Fibroblast of lung (primary cell): ENCODE data around the gene PATJ. TPM values are rescaled to one million over a fixed set of nuclear protein-coding genes. Genes with fewer than 3 reads are reported as not detected.

Experiments used
- DNase-seq, 2 donors: peaks; one replicate each; pipeline versions ENCODE4 v3.0.0 to v3.0.0-alpha.2; 2010; ENCODE audit warnings: low read depth in 2 of 2
- H2AFZ ChIP-seq: 2 replicates; pipeline ENCODE4 v1.5.1; 2012; ENCODE audit warnings: low read length, control low read depth, inconsistent platforms
- H3K27ac ChIP-seq: 2 replicates; pipeline ENCODE4 v1.5.1; 2011; ENCODE audit warnings: low read length, control low read depth; ENCODE audit not compliant: insufficient read depth
- H3K27me3 ChIP-seq: 2 replicates; pipeline ENCODE4 v1.5.1; 2011; ENCODE audit warnings: mild to moderate bottlenecking, low read length; ENCODE audit not compliant: control insufficient read depth, insufficient read depth
- H3K36me3 ChIP-seq: 2 replicates; pipeline ENCODE4 v1.5.1; 2011; ENCODE audit warnings: low read length; ENCODE audit not compliant: control insufficient read depth, insufficient read depth
- H3K4me1 ChIP-seq: 2 replicates; pipeline ENCODE4 v1.5.1; 2011; ENCODE audit warnings: low read length; ENCODE audit not compliant: control insufficient read depth, insufficient read depth; ENCODE audit errors: extremely low read depth
- H3K4me2 ChIP-seq: 2 replicates; pipeline ENCODE4 v1.5.1; 2011; ENCODE audit warnings: low read length, control low read depth; ENCODE audit not compliant: insufficient read depth; ENCODE audit errors: extremely low read depth
- H3K4me3 ChIP-seq, 4 experiments: fragments of 200-600 bp in 1 of 4; sonication (generic) in 1 of 4; replicated peaks in 1 of 4; 2 replicates each; pipeline ENCODE4 v1.5.1; 2011 to 2016; ENCODE audit warnings: low read length in 4 of 4, low read depth in 3 of 4, mild to moderate bottlenecking in 3 of 4, control low read depth in 2 of 4, inconsistent platforms in 1 of 4, mixed read lengths in 1 of 4; ENCODE audit not compliant: insufficient read depth in 1 of 4; ENCODE audit errors: control extremely low read depth in 1 of 4
- H3K79me2 ChIP-seq: 2 replicates; pipeline ENCODE4 v1.5.1; 2012; ENCODE audit warnings: mild to moderate bottlenecking, low read length, inconsistent platforms; ENCODE audit not compliant: control insufficient read depth, insufficient read depth
- H3K9ac ChIP-seq: 2 replicates; pipeline ENCODE4 v1.5.1; 2011; ENCODE audit warnings: mild to moderate bottlenecking, low read length, control low read depth; ENCODE audit not compliant: insufficient read depth
- H3K9me3 ChIP-seq: 2 replicates; pipeline ENCODE4 v1.5.1; 2012; ENCODE audit warnings: low read depth, low read length; ENCODE audit not compliant: control insufficient read depth, insufficient read depth
- H4K20me1 ChIP-seq: 2 replicates; pipeline ENCODE4 v1.5.1; 2011; ENCODE audit warnings: low read length; ENCODE audit not compliant: control insufficient read depth, insufficient read depth; ENCODE audit errors: extremely low read depth
- CTCF ChIP-seq, 2 donors: IDR thresholded peaks in 1 of 2; conservative IDR thresholded peaks in 1 of 2; 1 replicate in 1 of 2; 2 replicates in 1 of 2; pipeline ENCODE4 v1.5.1; 2011 to 2012; ENCODE audit warnings: low read length in 2 of 2, control low read depth in 1 of 2, inconsistent platforms in 1 of 2, low read depth in 1 of 2, mild to moderate bottlenecking in 1 of 2
- EZH2 ChIP-seq: IDR thresholded peaks from 2 replicates; pipeline ENCODE4 v1.5.1; 2012; ENCODE audit warnings: low read length, control low read depth, mild to moderate bottlenecking; ENCODE audit errors: missing control alignments
- polyA plus RNA-seq, 2 donors: library from polyadenylated mRNA; depleted of rRNA in 1 of 2; stranded (reverse) in 1 of 2; unstranded in 1 of 2; fragments of >200 nt; gene quantifications; 2 replicates each; pipeline ENCODE4 v1.2.1, GENCODE V29; 2011 to 2012; ENCODE audit warnings: missing spikeins in 1 of 2
- total RNA-seq: library from RNA; depleted of rRNA; stranded (reverse); fragments of >200 nt; gene quantifications from 2 replicates; pipeline ENCODE4 v1.2.1, GENCODE V29; 2014

The PATJ gene
- total and polyA plus RNA-seq, 2 donors (not counting 1 experiment from before 2014, with no cell fraction given): 2.5 to 12.4 TPM

- no peaks in the 10 kb centered on the region for H3K4me1 ChIP-seq
- H3K27me3 ChIP-seq: no peaks in the 10 kb centered on the region
- no peak overlapping the region for H3K9ac ChIP-seq
- H3K4me2 ChIP-seq: no peak overlapping the region
- TF ChIP-seq CTCF (conservative IDR thresholded peaks at IDR 0.05 in 1 of 2, IDR thresholded peaks at IDR 0.05 in 1 of 2; ENCODE audit: low read depth in 1 of 2, low read length in 2 of 2) (no peak), EZH2 (no peak)
- no peak overlapping the region for H3K4me3 ChIP-seq
- H2AFZ ChIP-seq: no peak overlapping the region
- no peak for DNase-seq
- no peak overlapping the region for H3K27ac ChIP-seq
- H3K9me3 ChIP-seq: no peaks in the 10 kb centered on the region
- H3K79me2 ChIP-seq: no peaks in the 10 kb centered on the region
- no peaks in the 10 kb centered on the region for H4K20me1 ChIP-seq
- no peaks in the 10 kb centered on the region for H3K36me3 ChIP-seq
Measured at GRCh38 chr1:61851235-61851634, 109.0 kb downstream of the PATJ start.

DNA sequence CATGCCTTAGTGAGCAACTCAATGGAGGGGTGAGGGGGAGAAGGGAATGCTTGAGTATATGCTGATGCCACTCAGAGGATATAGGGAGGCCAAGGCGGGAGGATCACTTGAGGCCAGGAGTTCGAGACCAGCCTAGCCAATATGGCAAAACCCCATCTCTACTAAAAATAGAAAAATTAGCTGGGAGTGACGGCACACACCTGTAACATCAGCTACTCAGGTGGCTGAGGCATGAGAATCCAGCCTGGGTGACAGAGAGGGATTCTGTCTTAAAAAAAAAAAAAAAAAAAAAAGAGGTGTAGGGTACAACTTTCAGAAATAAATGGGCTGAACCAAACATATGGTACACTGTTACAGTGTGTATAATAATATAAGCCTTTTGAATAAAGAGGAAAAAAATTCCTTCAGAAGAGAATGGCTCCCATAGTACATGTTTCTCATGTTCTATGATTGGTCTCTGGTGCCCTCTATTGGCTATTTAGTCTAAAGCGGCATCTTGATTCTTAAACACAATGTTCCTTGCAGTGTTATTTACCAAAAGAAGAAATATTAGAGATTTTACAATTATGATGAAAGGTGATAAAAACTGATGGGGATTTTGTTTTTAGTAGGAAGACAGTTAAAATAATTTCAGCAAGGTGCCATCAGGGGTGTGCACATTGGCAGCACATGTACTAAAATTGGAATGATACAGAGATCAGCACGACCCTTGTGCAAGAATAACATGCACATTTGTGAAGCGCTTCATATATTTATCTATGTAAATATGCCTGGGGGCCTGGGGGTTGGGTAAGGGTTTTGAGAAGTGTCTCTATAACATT, 109.8 kb downstream of the PATJ start:
- Histone ChIP-seq H3K9ac (no peak overlapping the region), H4K20me1 (no peaks in the 10 kb centered on the region), H3K27ac (no peak overlapping the region), H3K36me3 (no peaks in the 10 kb centered on the region), H3K4me1 (no peaks in the 10 kb centered on the region), H3K4me3 (no peak overlapping the region), H3K9me3 (no peaks in the 10 kb centered on the region), H3K4me2 (no peak overlapping the region), H3K27me3 (no peaks in the 10 kb centered on the region), H2AFZ (no peak overlapping the region), H3K79me2 (no peaks in the 10 kb centered on the region)
- peak; percentile 53 to 72 for TF ChIP-seq CTCF (conservative IDR thresholded peaks at IDR 0.05 in 1 of 2, IDR thresholded peaks at IDR 0.05 in 1 of 2; ENCODE audit: low read depth in 1 of 2, low read length in 2 of 2)
- TF ChIP-seq EZH2: no peak
- peak; percentile 53 to 86 for DNase-seq

- no peak overlapping the region for H2AFZ ChIP-seq
Measured at GRCh38 chr1:61852670-61853015, 110.4 kb downstream of the PATJ start.

More at GRCh38 chr1:61852670-61853015, 110.4 kb downstream of the PATJ start:
- no peak for DNase-seq
- H3K4me3 ChIP-seq: no peak overlapping the region
- no peaks in the 10 kb centered on the region for H3K9me3 ChIP-seq
- no peak for TF ChIP-seq CTCF (conservative IDR thresholded peaks at IDR 0.05 in 1 of 2, IDR thresholded peaks at IDR 0.05 in 1 of 2; ENCODE audit: low read depth in 1 of 2, low read length in 2 of 2)
- TF ChIP-seq EZH2: no peak
- H3K9ac ChIP-seq: no peak overlapping the region
- no peaks in the 10 kb centered on the region for H3K4me1 ChIP-seq
- no peak overlapping the region for H3K4me2 ChIP-seq
- H3K27me3 ChIP-seq: no peaks in the 10 kb centered on the region
- no peaks in the 10 kb centered on the region for H4K20me1 ChIP-seq
- H3K27ac ChIP-seq: no peak overlapping the region
- no peaks in the 10 kb centered on the region for H3K36me3 ChIP-seq
- H3K79me2 ChIP-seq: no peaks in the 10 kb centered on the region
